GM12878 (cell line): Measurements from ENCODE around the gene TRPM5. TPM values are rescaled to one million over a fixed set of nuclear protein-coding genes. Genes with fewer than 3 reads are reported as not detected.

ENCODE experiments used
- ATAC-seq: fragments of 200-7000 bp; cut with Tn5 transposase; 3 replicates; pipeline ENCODE4 v1.9.1; 2020; ENCODE audit warnings: mild to moderate bottlenecking, moderate library complexity
- BruUV-seq: library from RNA; stranded (reverse); fragments of 400-500 nt; replicated peaks from 2 replicates; lab custom pipeline; 2021; lab: Mats Ljungman, UMichigan
- CTCF ChIA-PET: fragments of 300-600 bp; sonication (Branson Sonifier 250); formaldehyde crosslinking; extraction: SDS; loops from one replicate; lab custom pipeline; 2021; ENCODE audit warnings: inconsistent platforms; lab: Yijun Ruan, JAX
- POLR2A ChIA-PET: fragments of 350-600 bp; formaldehyde crosslinking; extraction: SDS; loops from one replicate; lab custom pipeline; 2021; ENCODE audit warnings: inconsistent platforms; lab: Charles Lee
- RAD21 ChIA-PET: fragments of 300-600 bp; sonication (Branson Sonifier 250); formaldehyde crosslinking; loops from one replicate; lab custom pipeline; 2023; ENCODE audit warnings: antibody characterized with exemption; ENCODE audit not compliant: unreplicated experiment; lab: Charles Lee
- SMC1A ChIA-PET: fragments of 300-600 bp; sonication (Branson Sonifier 250); formaldehyde crosslinking; loops from one replicate; lab custom pipeline; 2023; ENCODE audit not compliant: unreplicated experiment, uncharacterized antibody; lab: Charles Lee
- DNase-seq: peaks from one replicate; pipeline ENCODE4 v3.0.0-alpha.2; 2011; ENCODE audit warnings: low read depth, low spot score
- FAIRE-seq: peaks from 3 replicates; lab custom pipeline; 2011; peaks lifted over from hg19 to GRCh38; lab: Jason Lieb, UNC
- H2AFZ ChIP-seq: 2 replicates; pipeline ENCODE4 v1.6.0; 2011; ENCODE audit warnings: low read depth, low read length, control low read depth; ENCODE audit not compliant: control insufficient read depth
- H3K27ac ChIP-seq: 2 replicates; pipeline ENCODE4 v1.5.1; 2011; ENCODE audit warnings: control low read depth; ENCODE audit not compliant: control insufficient read depth, insufficient read depth
- H3K27me3 ChIP-seq, 2 experiments: replicated peaks in 1 of 2; 2 replicates each; pipeline versions ENCODE4 v1.6.0 to v1.6.1; 2011; ENCODE audit warnings: low read length in 1 of 2; ENCODE audit not compliant: control insufficient read depth in 2 of 2, insufficient read depth in 2 of 2
- H3K36me3 ChIP-seq, 2 experiments: 2 replicates each; pipeline ENCODE4 v1.5.1; 2011; ENCODE audit warnings: low read length in 1 of 2; ENCODE audit not compliant: control insufficient read depth in 2 of 2, insufficient read depth in 2 of 2
- H3K4me1 ChIP-seq: 2 replicates; pipeline ENCODE4 v1.6.1; 2011; ENCODE audit warnings: mild to moderate bottlenecking, low read length, moderate library complexity, mixed read lengths; ENCODE audit not compliant: control insufficient read depth, insufficient read depth
- H3K4me2 ChIP-seq: 2 replicates; pipeline ENCODE4 v1.6.0; 2011; ENCODE audit warnings: control low read depth; ENCODE audit not compliant: control insufficient read depth, insufficient read depth
- H3K4me3 ChIP-seq: fragments of 200-600 bp; sonication (generic); 2 replicates; pipeline ENCODE4 v1.5.1; 2016
- H3K79me2 ChIP-seq: 2 replicates; pipeline ENCODE4 v1.6.0; 2011; ENCODE audit warnings: low read length; ENCODE audit not compliant: control insufficient read depth, insufficient read depth
- H3K9ac ChIP-seq: 2 replicates; pipeline ENCODE4 v1.8.0; 2011; ENCODE audit warnings: low read length, control low read depth, mixed read lengths; ENCODE audit not compliant: control insufficient read depth, insufficient read depth
- H3K9me3 ChIP-seq: replicated peaks from 3 replicates; pipeline ENCODE4 v1.5.1; 2011; ENCODE audit warnings: mild to moderate bottlenecking, low read length; ENCODE audit not compliant: control insufficient read depth, insufficient read depth
- H4K20me1 ChIP-seq: 2 replicates; pipeline ENCODE4 v1.6.0; 2011; ENCODE audit not compliant: control insufficient read depth, insufficient read depth
- FOXM1 ChIP-seq: IDR thresholded peaks from 2 replicates; pipeline ENCODE4 v1.6.1; 2012; ENCODE audit warnings: low read depth, mild to moderate bottlenecking, inconsistent platforms, low read length, moderate library complexity
- HDGF ChIP-seq: fragments of 450-650 bp; IDR thresholded peaks from 2 replicates; pipeline ENCODE4 v1.6.1; 2016; ENCODE audit warnings: antibody characterized with exemption
- HSF1 ChIP-seq: fragments of 150-350 bp; IDR thresholded peaks from 2 replicates; pipeline ENCODE4 v1.6.1; 2014; ENCODE audit warnings: mild to moderate bottlenecking, low read depth, low read length
- MEF2A ChIP-seq: IDR thresholded peaks from 2 replicates; pipeline ENCODE4 v1.6.1; 2011; ENCODE audit warnings: low read depth, mild to moderate bottlenecking, low read length, moderate library complexity; ENCODE audit not compliant: insufficient read depth
- SMAD1 ChIP-seq: fragments of 450-650 bp; IDR thresholded peaks from 2 replicates; pipeline ENCODE4 v1.6.1; 2018; ENCODE audit warnings: mild to moderate bottlenecking, low read depth; ENCODE audit not compliant: partially characterized antibody
- SP1 ChIP-seq: IDR thresholded peaks from one replicate; pipeline ENCODE4 v1.6.1; 2011; ENCODE audit warnings: low read depth, low read length
- TBL1XR1 ChIP-seq: IDR thresholded peaks from 2 replicates; pipeline ENCODE4 v1.6.1; 2012; ENCODE audit warnings: low read depth, low read length, improper control_type of control experiment
- USF2 ChIP-seq: IDR thresholded peaks from 2 replicates; pipeline ENCODE4 v1.6.1; 2011; ENCODE audit warnings: low read depth, low read length, improper control_type of control experiment, borderline replicate concordance
- WGBS: methylation state at CpG from one replicate; pipeline ENCODE4 v1.1.6; 2016; ENCODE audit warnings: low lambda C conversion rate; ENCODE audit not compliant: insufficient replicate concordance, insufficient coverage; ENCODE audit errors: missing lambda C conversion rate; 5-methylcytosine and 5-hydroxymethylcytosine counted together
- in situ Hi-C: fragments of 300-500 bp; cut with MboI; formaldehyde crosslinking; loops from 9 replicates; pipeline ENCODE4 v1.14.3; 2018; ENCODE audit warnings: mixed read lengths
- intact Hi-C: fragments of 100-400 bp; cut with micrococcal nuclease; formaldehyde crosslinking; loops from one replicate; pipeline ENCODE4 v1.14.2; 2022; ENCODE audit not compliant: unreplicated experiment
- polyA plus RNA-seq, 11 experiments: library from polyadenylated mRNA; depleted of rRNA in 4 of 11; unstranded in 6 of 11; stranded (reverse) in 5 of 11; fragments of >200 nt; fragmentation: Nextera tagmentation in 4 of 11; fragmentation: Illumina TruSeq in 1 of 11; extraction: Ambion mirVana in 4 of 11; extraction: Trizol in 1 of 11; gene quantifications; 1 replicate in 1 of 11; 2 replicates in 10 of 11; pipeline versions ENCODE4 v1.2.1 to v1.2.3, GENCODE V29; 2011 to 2016; ENCODE audit warnings: inconsistent platforms in 2 of 11, missing spikeins in 2 of 11, low read depth in 1 of 11
- total RNA-seq, 4 experiments: library from RNA; depleted of rRNA in 3 of 4; stranded (reverse); fragments of >200 nt in 3 of 4; fragmentation: Illumina TruSeq in 1 of 4; extraction: Trizol in 1 of 4; gene quantifications; 2 replicates each; pipeline versions ENCODE4 v1.2.1 to v1.2.3, GENCODE V29; 2013 to 2021

Gene TRPM5
- total and polyA plus RNA-seq, 10 of the 15 experiments (the other 5 are each of a cell fraction or from before 2014, with no cell fraction given): not detected

- H3K4me1 ChIP-seq: peaks cover 10% of the 10 kb centered on the region; the same call in 1 of the 2 replicates
- H3K27me3 ChIP-seq: no peaks in the 10 kb centered on the region; a peak in 1 of 4 replicates
- H3K79me2 ChIP-seq: no peaks in the 10 kb centered on the region
- H3K4me2 ChIP-seq: no peak overlapping the region
- ATAC-seq (no peak), DNase-seq (no peak), FAIRE-seq (no peak)
- H3K9me3 ChIP-seq: no peaks in the 10 kb centered on the region
- RAD21 ChIA-PET: no interaction called here
- H2AFZ ChIP-seq: no peak overlapping the region
- TF ChIP-seq MEF2A: no peak
- no peak for TF ChIP-seq HDGF
- TF ChIP-seq HSF1: no peak
- no peak for TF ChIP-seq USF2
- TF ChIP-seq FOXM1: no peak
- TF ChIP-seq TBL1XR1: no peak
- no peak for TF ChIP-seq SP1
- TF ChIP-seq SMAD1: no peak
- H3K4me3 ChIP-seq: no peak overlapping the region
- no peak overlapping the region for H3K9ac ChIP-seq
- intact Hi-C loops: no loop called here
- SMC1A ChIA-PET: no interaction called here
- no peak overlapping the region for H3K27ac ChIP-seq
- H4K20me1 ChIP-seq: no peaks in the 10 kb centered on the region
- POLR2A ChIA-PET: no interaction called here
- CTCF ChIA-PET: no interaction called here
- in situ Hi-C loops: no loop called here
- no peaks in the 10 kb centered on the region for H3K36me3 ChIP-seq
- no TSS peak for BruUV-seq
- 45% methylated on average over 26 of the region's 26 CpGs for WGBS
Measured at GRCh38 chr11:2463766-2464277, 19.5 kb upstream of the TRPM5 start.
